IMR-90 (cell line): ENCODE data around the gene HLA-DOA. TPM values are rescaled to one million over a fixed set of nuclear protein-coding genes. Genes with fewer than 3 reads are reported as not detected.

Experiments used
- CHD1 ChIP-seq: IDR thresholded peaks from 2 replicates; pipeline ENCODE4 v1.6.1; 2012; ENCODE audit warnings: low read depth, low read length, improper control_type of control experiment
- FOS ChIP-seq: fragments of 150-350 bp; IDR thresholded peaks from 2 replicates; pipeline ENCODE4 v1.6.1; 2016; ENCODE audit warnings: low read depth, low read length
- MXI1 ChIP-seq: IDR thresholded peaks from 2 replicates; pipeline ENCODE4 v1.6.1; 2012; ENCODE audit warnings: low read depth, mild to moderate bottlenecking, low read length, moderate library complexity, borderline replicate concordance
- NFE2L2 ChIP-seq: fragments of 150-350 bp; IDR thresholded peaks from 2 replicates; pipeline ENCODE4 v1.6.1; 2016; ENCODE audit warnings: low read depth, mild to moderate bottlenecking, low read length
- polyA plus RNA-seq, 3 experiments: library from polyadenylated mRNA; depleted of rRNA; stranded (reverse); fragments of >200 nt; gene quantifications; 2 replicates each; pipeline ENCODE4 v1.2.3, GENCODE V29; 2012; ENCODE audit warnings: low replicate concordance in 1 of 3
- total RNA-seq: library from RNA; depleted of rRNA; stranded (reverse); fragments of >200 nt; gene quantifications from 2 replicates; pipeline ENCODE4 v1.2.3, GENCODE V29; 2012

HLA-DOA gene
- total and polyA plus RNA-seq, 2 of the 4 experiments (the other 2 are of a cell fraction), result not detected

DNA sequence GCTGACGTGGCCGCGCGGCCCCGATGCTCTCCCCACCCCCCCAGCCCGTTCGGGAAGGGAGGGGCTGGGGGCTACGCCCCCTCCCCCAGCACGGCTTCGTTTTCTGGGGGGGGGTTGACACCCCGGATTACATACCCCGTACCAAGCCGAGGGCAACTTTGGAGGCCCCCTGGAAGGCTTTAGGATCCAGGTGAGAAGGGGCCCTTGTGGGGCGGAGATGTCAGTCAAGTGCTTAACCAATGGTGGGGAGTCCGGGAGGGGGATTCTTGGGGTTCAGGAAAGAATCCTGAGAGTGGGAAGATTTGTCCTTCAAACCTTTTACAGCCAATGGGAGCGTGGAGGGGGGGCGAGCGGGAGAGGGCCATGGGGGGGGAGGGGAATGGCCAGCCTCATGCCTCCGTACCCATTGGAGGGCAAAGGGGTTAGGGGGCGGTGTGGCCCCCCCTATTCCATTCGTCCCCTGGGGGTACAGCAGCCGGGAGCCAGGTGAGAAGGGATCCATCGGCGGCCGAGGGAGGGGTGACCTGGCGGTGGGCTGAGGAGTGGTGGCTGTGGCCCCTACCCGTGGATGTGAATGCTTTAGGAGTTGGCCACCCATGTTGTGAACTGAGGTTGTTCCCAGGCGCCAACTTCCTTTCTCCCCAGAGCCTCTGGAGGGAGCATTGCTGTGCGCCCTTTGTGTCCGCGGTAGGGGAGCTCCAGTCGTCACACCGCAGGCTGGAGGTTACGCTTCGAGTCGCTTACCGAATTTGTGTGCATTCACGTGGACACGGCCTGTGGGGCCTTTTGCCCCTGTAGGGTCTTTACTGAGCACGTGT is 40.3 kb downstream of the HLA-DOA start (continued):
- TF ChIP-seq FOS, result no peak
- TF ChIP-seq MXI1, result no peak
- TF ChIP-seq CHD1, result no peak; the same call in 1 of the 2 replicates
- peak; percentile 9; the same call in 1 of the 2 replicates for TF ChIP-seq NFE2L2
